ENCODE results near the gene ATP6V1F. TPM values are rescaled to one million over a fixed set of nuclear protein-coding genes. Genes with fewer than 3 reads are reported as not detected.
A peak's percentile ranks its signal among the peaks of the same experiment; 100 is the strongest.

The ATP6V1F gene
- total and polyA plus RNA-seq, 11 donors = 91.6 to 198 (median 122) TPM

DNA sequence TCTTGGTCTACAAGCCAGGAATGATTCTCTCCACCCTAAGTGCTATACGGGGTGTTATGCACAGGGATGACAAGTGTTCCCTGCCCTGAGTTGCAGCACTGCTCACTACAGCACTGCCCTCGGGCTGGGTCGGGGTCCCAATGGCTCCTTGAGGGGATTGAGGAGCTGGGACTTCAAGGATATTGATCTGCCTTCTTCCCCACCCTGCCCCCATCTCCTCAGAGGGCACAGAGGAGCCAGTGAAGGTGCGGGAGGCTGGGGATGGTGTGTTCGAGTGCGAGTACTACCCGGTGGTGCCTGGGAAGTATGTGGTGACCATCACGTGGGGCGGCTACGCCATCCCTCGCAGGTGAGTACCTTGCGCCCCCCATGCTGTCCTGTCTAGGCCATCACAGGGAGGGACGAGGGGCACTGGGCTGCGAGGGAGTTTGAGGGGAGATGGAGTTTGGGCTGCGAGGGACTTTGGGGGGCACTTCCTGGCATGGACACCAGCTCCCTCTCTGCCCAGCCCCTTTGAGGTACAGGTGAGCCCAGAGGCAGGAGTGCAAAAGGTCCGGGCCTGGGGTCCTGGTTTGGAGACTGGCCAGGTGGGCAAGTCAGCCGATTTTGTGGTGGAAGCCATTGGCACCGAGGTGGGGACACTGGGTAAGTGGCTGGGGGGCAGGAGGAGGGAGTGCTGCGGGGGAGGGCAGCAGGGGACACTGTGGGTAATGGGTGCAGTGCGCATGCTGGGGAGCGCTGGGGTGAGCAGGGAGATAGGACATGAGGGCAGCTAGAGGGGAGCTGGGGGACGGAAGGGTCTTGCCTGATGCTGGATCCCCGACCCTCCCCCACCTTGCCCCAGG is 22.1 kb upstream of the ATP6V1F start:
- H3K9me3 ChIP-seq = no peaks in the 10 kb centered on the region
- no peak for TF ChIP-seq POLR2A (IDR thresholded peaks at IDR 0.05)
- TF ChIP-seq, protein P1, sequence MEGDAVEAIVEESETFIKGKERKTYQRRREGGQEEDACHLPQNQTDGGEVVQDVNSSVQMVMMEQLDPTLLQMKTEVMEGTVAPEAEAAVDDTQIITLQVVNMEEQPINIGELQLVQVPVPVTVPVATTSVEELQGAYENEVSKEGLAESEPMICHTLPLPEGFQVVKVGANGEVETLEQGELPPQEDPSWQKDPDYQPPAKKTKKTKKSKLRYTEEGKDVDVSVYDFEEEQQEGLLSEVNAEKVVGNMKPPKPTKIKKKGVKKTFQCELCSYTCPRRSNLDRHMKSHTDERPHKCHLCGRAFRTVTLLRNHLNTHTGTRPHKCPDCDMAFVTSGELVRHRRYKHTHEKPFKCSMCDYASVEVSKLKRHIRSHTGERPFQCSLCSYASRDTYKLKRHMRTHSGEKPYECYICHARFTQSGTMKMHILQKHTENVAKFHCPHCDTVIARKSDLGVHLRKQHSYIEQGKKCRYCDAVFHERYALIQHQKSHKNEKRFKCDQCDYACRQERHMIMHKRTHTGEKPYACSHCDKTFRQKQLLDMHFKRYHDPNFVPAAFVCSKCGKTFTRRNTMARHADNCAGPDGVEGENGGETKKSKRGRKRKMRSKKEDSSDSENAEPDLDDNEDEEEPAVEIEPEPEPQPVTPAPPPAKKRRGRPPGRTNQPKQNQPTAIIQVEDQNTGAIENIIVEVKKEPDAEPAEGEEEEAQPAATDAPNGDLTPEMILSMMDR (IDR thresholded peaks at IDR 0.05) = no peak
- intact Hi-C loops (cut with DNase I) = no loop called here
- H3K4me1 ChIP-seq = peaks cover 0 to 44% (median 13%) of the 10 kb centered on the region in 12 donors
- H3K27ac ChIP-seq = peak overlapping the region in 6 of 12 donors; percentile 1 to 98 (median 56)
- no peaks in the 10 kb centered on the region for H3K27me3 ChIP-seq
- peaks cover 0 to 100% (median 98%) of the 10 kb centered on the region in 9 donors for H3K36me3 ChIP-seq
- 82 to 90% (median 87%) methylated on average over 23 of the region's 23 CpGs for WGBS, 4 donors
- ATAC-seq (peak in 1 of 4 donors; percentile 0), DNase-seq (peak in 4 of 5 donors; percentile 6 to 38 (median 26))
- H3K4me3 ChIP-seq = no peak overlapping the region

DNA sequence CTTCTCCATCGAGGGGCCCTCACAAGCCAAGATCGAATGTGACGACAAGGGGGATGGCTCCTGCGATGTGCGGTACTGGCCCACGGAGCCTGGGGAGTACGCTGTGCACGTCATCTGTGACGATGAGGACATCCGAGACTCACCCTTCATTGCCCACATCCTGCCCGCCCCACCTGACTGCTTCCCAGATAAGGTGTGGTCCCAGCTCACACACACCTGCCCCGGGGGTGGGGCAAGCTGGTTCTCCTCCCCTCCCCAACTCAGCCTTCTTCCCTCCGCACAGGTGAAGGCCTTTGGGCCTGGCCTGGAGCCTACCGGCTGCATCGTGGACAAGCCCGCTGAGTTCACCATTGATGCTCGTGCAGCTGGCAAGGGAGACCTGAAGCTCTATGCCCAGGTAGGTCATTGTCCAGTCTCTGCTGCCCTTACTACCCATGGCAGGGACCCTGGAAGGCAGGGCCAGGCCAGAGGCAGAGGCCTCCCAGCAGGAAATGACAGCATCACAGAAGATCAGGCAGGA is 21.4 kb upstream of the ATP6V1F start:
- Histone ChIP-seq H3K27me3 (no peaks in the 10 kb centered on the region), H3K4me3 (no peak overlapping the region), H3K9me3 (no peaks in the 10 kb centered on the region), H3K4me1 (peaks cover 0 to 37% (median 8%) of the 10 kb centered on the region in 12 donors), H3K27ac (peak overlapping the region in 4 of 12 donors; percentile 4 to 98 (median 18)), H3K36me3 (peaks cover 0 to 100% (median 95%) of the 10 kb centered on the region in 9 donors)
- peak in 1 of 4 donors; percentile 0 for ATAC-seq
- intact Hi-C loops (cut with DNase I) = no loop called here
- TF ChIP-seq, protein P1 (IDR thresholded peaks at IDR 0.05) = no peak
- no peak for TF ChIP-seq POLR2A (IDR thresholded peaks at IDR 0.05)
- peak in 4 of 5 donors; percentile 7 to 31 (median 28) for DNase-seq
- 70 to 83% (median 79%) methylated on average over 10 to 17 of the region's 17 CpGs for WGBS, 4 donors

DNA sequence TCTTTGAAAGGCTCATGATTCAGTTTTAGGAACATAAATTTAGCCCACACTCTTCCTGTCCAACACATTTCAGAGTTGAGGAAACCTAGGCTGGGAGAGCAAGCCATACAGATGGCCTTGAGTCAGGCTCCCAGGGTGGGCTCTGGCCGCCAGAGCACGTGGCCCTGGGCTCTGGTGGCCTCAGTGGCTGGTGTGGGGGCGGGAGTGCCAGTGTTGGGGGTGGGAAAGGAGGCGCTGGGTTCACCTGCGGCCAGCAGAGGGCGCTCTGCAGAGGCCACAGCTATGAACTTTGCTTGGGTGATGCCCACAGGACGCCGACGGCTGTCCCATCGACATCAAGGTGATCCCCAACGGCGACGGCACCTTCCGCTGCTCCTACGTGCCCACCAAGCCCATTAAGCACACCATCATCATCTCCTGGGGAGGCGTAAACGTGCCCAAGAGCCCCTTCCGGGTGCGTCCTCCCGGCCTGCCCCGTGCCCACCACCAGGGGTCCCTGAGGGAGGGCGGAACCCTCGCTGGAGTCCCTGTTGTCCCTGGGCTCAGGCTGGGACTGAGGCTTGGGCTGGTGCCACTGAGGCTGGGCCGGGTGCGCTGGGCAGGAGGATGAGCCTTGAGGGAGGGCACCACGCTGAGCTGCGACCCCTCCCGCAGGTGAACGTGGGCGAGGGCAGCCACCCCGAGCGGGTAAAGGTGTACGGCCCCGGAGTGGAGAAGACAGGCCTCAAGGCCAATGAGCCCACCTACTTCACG is 20.6 kb upstream of the ATP6V1F start:
- no peaks in the 10 kb centered on the region for H3K9me3 ChIP-seq
- H3K27me3 ChIP-seq = no peaks in the 10 kb centered on the region
- ATAC-seq (peak in 3 of 4 donors; percentile 15 to 27 (median 20)), DNase-seq (peak in 2 of 5 donors; percentile 59 to 78)
- H3K36me3 ChIP-seq = peaks cover 0 to 100% (median 96%) of the 10 kb centered on the region in 9 donors
- no peak overlapping the region for H3K4me3 ChIP-seq
- intact Hi-C loops (cut with DNase I) = no loop called here
- peak overlapping the region in 4 of 12 donors; percentile 4 to 98 (median 32) for H3K27ac ChIP-seq
- peaks cover 0 to 29% (median 0%) of the 10 kb centered on the region in 12 donors for H3K4me1 ChIP-seq
- TF ChIP-seq POLR2A (IDR thresholded peaks at IDR 0.05) = no peak
- TF ChIP-seq, protein P1 (IDR thresholded peaks at IDR 0.05) = peak; percentile 65 to 84 (median 74)
- WGBS, 4 donors = 63 to 69% (median 64%) methylated on average over 25 to 35 of the region's 35 CpGs
